22Rv1 (cell line): ENCODE data around the gene ELAVL4.

Source experiments
- H3K27ac ChIP-seq: fragments of 450-650 bp; 2 replicates; pipeline ENCODE4 v1.5.1; 2017
- ZFX ChIP-seq: fragments of 450-650 bp; IDR thresholded peaks from 2 replicates; pipeline ENCODE4 v1.6.1; 2017; ENCODE audit warnings: antibody characterized with exemption, borderline replicate concordance
- TF ChIP-seq, protein P1 (sequence below): fragments of 450-650 bp; IDR thresholded peaks from 2 replicates; pipeline ENCODE4 v1.5.1; 2017; ENCODE audit warnings: mild to moderate bottlenecking

ELAVL4 gene

DNA sequence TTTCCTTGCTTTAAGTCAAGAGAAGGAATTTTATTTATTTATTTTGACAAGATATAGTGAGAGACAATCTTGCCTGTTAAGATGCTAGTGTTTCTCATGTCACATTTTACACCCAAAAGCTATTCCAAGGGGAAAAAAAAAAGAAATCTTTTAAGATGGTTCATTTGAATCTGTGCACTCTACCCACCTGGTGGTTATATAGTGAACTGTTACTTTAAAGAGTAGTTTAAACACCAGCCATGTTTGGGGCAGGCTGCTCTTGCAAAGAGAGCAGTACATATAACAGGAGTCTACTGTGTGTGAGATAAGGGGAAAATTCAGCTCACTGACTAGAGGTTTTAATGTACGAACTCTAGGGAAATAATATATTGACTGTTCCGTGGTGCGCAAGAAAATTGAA is 3.3 kb upstream of the ELAVL4 start:
- H3K27ac ChIP-seq, result no peak overlapping the region
- TF ChIP-seq, protein P1, sequence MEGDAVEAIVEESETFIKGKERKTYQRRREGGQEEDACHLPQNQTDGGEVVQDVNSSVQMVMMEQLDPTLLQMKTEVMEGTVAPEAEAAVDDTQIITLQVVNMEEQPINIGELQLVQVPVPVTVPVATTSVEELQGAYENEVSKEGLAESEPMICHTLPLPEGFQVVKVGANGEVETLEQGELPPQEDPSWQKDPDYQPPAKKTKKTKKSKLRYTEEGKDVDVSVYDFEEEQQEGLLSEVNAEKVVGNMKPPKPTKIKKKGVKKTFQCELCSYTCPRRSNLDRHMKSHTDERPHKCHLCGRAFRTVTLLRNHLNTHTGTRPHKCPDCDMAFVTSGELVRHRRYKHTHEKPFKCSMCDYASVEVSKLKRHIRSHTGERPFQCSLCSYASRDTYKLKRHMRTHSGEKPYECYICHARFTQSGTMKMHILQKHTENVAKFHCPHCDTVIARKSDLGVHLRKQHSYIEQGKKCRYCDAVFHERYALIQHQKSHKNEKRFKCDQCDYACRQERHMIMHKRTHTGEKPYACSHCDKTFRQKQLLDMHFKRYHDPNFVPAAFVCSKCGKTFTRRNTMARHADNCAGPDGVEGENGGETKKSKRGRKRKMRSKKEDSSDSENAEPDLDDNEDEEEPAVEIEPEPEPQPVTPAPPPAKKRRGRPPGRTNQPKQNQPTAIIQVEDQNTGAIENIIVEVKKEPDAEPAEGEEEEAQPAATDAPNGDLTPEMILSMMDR, result peak; percentile 36
- no peak for TF ChIP-seq ZFX

DNA sequence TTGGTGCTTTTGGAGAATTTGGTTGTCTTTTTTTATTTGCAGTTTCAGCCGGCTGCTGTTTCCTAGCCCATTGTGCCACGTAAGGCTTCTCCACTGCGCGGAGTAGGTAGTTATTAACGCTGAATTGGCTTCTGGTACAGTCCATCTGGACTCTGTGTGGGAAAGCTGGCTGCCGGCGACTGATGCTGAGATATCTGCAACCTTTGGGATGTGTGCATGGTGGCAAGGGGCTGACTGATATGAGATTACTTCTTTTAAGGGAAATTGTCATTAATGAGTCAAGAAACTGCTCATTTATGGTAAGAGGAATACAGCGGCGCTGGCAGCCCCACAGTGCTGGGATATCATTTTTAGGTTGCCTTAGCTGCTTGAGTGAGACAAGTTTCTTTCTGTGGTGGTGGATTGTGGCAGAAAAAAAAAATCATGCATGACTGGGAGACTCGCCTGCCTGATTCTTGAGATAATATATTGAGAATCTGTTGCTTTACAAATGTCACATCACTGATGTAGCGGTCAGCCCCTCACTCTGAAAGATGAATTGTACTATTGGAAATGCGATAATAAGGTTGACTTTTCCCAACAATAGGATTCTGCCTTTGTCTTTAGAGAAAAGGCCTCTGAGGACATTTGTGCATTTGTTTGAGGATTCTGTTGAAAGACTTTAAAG is 2.5 kb upstream of the ELAVL4 start:
- TF ChIP-seq, protein P1, result no peak
- TF ChIP-seq ZFX, result no peak
- no peak overlapping the region for H3K27ac ChIP-seq

DNA sequence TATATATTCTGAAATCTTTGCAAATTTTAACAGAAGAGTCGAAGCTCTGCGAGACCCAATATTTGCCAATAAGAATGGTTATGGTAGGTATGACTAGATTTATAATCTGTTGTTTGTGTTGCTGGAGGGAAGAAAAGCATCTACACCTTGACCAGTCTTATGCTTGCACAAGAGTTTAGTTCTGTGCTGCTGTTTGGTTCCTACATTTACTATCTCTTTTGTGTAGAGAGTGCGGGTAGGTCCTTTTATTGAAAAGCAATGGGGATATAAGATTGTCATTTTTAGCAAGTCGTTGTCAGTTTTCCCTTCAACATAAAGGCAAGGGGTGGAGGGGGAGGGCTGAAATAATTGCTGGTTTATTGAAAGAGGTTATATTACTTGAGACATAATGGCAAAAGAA is 396 bp downstream of the ELAVL4 start:
- TF ChIP-seq, protein P1, result no peak
- H3K27ac ChIP-seq, result no peak overlapping the region

DNA sequence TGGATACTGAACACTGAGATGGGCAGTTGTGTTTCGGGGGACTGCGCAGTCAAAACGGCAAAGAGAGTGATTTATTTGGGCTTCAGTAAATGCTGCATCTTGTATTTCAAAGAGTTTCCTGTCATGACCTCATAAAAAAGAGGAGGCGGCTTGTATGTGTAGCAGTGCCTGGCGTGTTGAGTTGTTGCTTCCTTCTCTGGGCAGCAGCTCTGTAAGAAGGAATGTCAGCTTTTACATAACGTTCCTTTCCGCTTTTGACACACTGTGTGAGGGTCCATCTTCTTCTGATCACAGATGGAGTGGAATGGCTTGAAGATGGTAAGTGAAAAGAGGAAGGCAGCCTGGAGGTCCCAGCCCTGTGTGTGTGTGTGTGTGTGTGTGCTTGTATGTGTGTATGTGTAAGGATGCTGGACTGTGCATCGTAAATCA is 941 bp downstream of the ELAVL4 start:
- no peak for TF ChIP-seq ZFX
- TF ChIP-seq, protein P1, result no peak
- H3K27ac ChIP-seq, result no peak overlapping the region

DNA sequence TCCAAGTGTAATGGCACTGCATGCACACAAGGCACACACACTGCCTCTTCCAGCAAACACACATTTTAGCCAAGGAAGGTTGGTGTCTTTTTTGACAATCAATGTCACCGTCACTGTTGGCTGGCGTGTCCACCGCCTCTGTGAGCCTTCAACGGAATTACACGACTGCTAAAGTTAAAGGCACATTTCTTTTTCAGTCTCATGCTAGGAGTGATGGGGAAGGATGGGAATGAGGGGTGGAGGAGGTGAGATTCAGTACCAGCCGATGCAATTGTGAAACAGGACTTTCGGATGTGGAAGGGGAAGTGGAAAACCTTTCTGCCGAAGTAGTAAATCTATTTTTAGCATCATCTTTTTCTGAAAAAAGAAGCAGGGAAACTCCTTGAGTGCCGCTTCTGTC is 1.4 kb downstream of the ELAVL4 start:
- TF ChIP-seq, protein P1, result no peak
- TF ChIP-seq ZFX, result no peak
- no peak overlapping the region for H3K27ac ChIP-seq

DNA sequence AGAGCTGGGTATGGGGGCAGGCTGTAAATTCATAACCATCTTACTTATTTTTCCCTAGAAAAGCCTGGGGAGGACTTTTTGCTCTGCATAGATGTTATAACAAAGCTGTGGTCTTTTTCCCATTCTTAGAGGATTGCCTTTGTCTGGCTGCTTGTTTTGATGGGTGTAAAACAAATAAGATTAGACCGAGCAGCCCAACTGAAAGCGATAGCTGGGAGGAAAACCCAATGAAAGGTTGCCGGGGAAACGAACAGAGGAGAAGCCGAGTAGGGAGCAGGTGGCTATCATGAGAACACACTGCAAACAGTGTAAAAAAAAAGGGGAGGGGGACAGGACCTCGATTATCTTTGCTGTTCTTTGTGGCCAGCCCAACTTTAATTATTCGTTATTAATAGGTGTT is 1.9 kb downstream of the ELAVL4 start:
- no peak for TF ChIP-seq ZFX
- TF ChIP-seq, protein P1, result no peak
- no peak overlapping the region for H3K27ac ChIP-seq

DNA sequence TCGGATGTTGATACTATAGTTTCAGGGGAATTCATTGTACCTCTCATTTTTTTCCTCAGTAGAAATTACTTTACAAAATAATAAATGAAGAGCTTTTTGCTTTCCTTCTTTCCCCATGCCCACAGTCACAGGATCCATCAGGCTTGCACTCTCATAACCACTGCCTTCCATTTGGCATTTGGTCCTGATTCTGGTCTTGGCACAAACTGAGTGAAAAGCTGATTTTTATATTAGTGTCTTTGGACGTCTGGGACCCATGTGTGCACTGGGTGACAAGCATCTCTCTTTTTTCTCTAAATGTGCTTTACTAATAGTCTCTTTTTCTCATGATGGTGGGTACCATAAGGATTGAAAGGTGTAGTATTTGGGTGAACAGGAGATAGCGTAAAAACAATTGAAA is 2.8 kb downstream of the ELAVL4 start:
- TF ChIP-seq, protein P1, result no peak
- TF ChIP-seq ZFX, result no peak
- no peak overlapping the region for H3K27ac ChIP-seq
